A673 (cell line): ENCODE measurements around the gene NPIPB2.

Experiments
- CTCF ChIP-seq: fragments of 300-800, 200-600 bp; sonication (generic); conservative IDR thresholded peaks from 2 replicates; pipeline ENCODE4 v1.5.1; 2017; ENCODE audit warnings: low read depth, mild to moderate bottlenecking, antibody characterized with exemption, low read length, moderate library complexity, mixed read lengths
- EZH2 ChIP-seq: fragments of 200-600 bp; sonication (generic); IDR thresholded peaks from 2 replicates; pipeline ENCODE4 v1.6.1; 2017; ENCODE audit warnings: borderline replicate concordance, low read depth, mild to moderate bottlenecking, mixed read lengths, antibody characterized with exemption, low read length; ENCODE audit not compliant: poor library complexity, severe bottlenecking

GRCh38 chr16:11950388-11950787, 8.5 kb upstream of the NPIPB2 start:
- TF ChIP-seq CTCF (no peak), EZH2 (no peak)
